Endothelial cell of umbilical vein (primary cell): Measurements from ENCODE around the gene ATG101. TPM values are rescaled to one million over a fixed set of nuclear protein-coding genes. Genes with fewer than 3 reads are reported as not detected.
"Not testable (repeated sequence)": the region's sequence is repeated elsewhere in the genome, so short reads cannot be mapped to it uniquely, and the experiment has no call there.

Experiments used
- BruUV-seq: library from RNA; stranded (reverse); fragments of 400-500 nt; replicated peaks from 2 replicates; lab custom pipeline; 2021; lab: Mats Ljungman, UMichigan
- CTCF ChIA-PET: fragments of 300-600, 350-600 bp; sonication (Branson Sonifier 250); formaldehyde crosslinking; loops from one replicate; lab custom pipeline; 2021; ENCODE audit warnings: antibody characterized with exemption, inconsistent platforms; lab: Charles Lee
- POLR2A ChIA-PET: fragments of 300-600, 350-600 bp; sonication (Branson Sonifier 250); formaldehyde crosslinking; loops from one replicate; lab custom pipeline; 2021; ENCODE audit warnings: antibody characterized with exemption, inconsistent platforms; lab: Charles Lee
- DNase-seq: peaks from one replicate; pipeline ENCODE4 v3.0.0-alpha.2; 2011; ENCODE audit warnings: low read depth, low spot score
- FAIRE-seq: peaks from 2 replicates; lab custom pipeline; 2011; peaks lifted over from hg19 to GRCh38; lab: Jason Lieb, UNC
- H2AFZ ChIP-seq: 2 replicates; pipeline ENCODE4 v1.6.0; 2012; ENCODE audit warnings: low read depth, low read length, control low read depth, inconsistent platforms
- H3K27ac ChIP-seq: 2 replicates; pipeline ENCODE4 v1.5.1; 2011; ENCODE audit warnings: low read depth, mild to moderate bottlenecking, control low read depth, low read length, moderate library complexity; ENCODE audit not compliant: insufficient read depth
- H3K27me3 ChIP-seq, 2 experiments: 2 replicates each; pipeline versions ENCODE4 v1.6.0 to v1.6.1; 2011; ENCODE audit warnings: low read length in 2 of 2, mixed read lengths in 1 of 2; ENCODE audit not compliant: control insufficient read depth in 2 of 2, insufficient read depth in 2 of 2
- H3K36me3 ChIP-seq, 2 experiments: 2 replicates in 1 of 2; 3 replicates in 1 of 2; pipeline ENCODE4 v1.5.1; 2011; ENCODE audit warnings: low read length in 2 of 2, mild to moderate bottlenecking in 1 of 2, moderate library complexity in 1 of 2; ENCODE audit not compliant: control insufficient read depth in 2 of 2, insufficient read depth in 2 of 2; ENCODE audit errors: extremely low read depth in 1 of 2
- H3K4me1 ChIP-seq: 3 replicates; pipeline ENCODE4 v1.5.1; 2011; ENCODE audit warnings: mild to moderate bottlenecking, low read length; ENCODE audit not compliant: control insufficient read depth, insufficient read depth; ENCODE audit errors: extremely low read depth
- H3K4me2 ChIP-seq: 2 replicates; pipeline ENCODE4 v1.6.1; 2011; ENCODE audit warnings: low read length, control low read depth, mixed read lengths; ENCODE audit not compliant: insufficient read depth
- H3K4me3 ChIP-seq, 3 experiments: fragments of 200-600 bp in 1 of 3; sonication (generic), shearing (Covaris generic) in 1 of 3; replicated peaks in 1 of 3; 2 replicates each; pipeline ENCODE4 v1.5.1; 2011 to 2016; ENCODE audit warnings: control low read depth in 3 of 3, low read length in 3 of 3, mild to moderate bottlenecking in 2 of 3, inconsistent platforms in 1 of 3, low read depth in 1 of 3, moderate library complexity in 1 of 3; ENCODE audit not compliant: insufficient read depth in 1 of 3
- H3K79me2 ChIP-seq: 2 replicates; pipeline ENCODE4 v1.6.0; 2012; ENCODE audit warnings: low read length, inconsistent platforms; ENCODE audit not compliant: control insufficient read depth, insufficient read depth
- H3K9ac ChIP-seq: replicated peaks from 2 replicates; pipeline ENCODE3; 2011; ENCODE audit warnings: low read length, control low read depth; ENCODE audit not compliant: insufficient read depth; ENCODE audit errors: extremely low read depth
- H3K9me1 ChIP-seq: replicated peaks from 3 replicates; pipeline ENCODE4 v1.6.0; 2011; ENCODE audit warnings: mild to moderate bottlenecking, low read length; ENCODE audit not compliant: control insufficient read depth, insufficient read depth; ENCODE audit errors: extremely low read depth
- H3K9me3 ChIP-seq: replicated peaks from 2 replicates; pipeline ENCODE4 v1.5.1; 2012; ENCODE audit warnings: low read length, inconsistent platforms; ENCODE audit not compliant: control insufficient read depth, insufficient read depth
- H4K20me1 ChIP-seq: replicated peaks from 2 replicates; pipeline ENCODE3; 2011; ENCODE audit warnings: mild to moderate bottlenecking, low read length; ENCODE audit not compliant: control insufficient read depth, insufficient read depth; ENCODE audit errors: extremely low read depth
- EZH2 ChIP-seq: IDR thresholded peaks from 2 replicates; pipeline ENCODE4 v1.6.1; 2012; ENCODE audit warnings: borderline replicate concordance, low read depth, mild to moderate bottlenecking, moderate library complexity, low read length, inconsistent platforms; ENCODE audit not compliant: severe bottlenecking
- FOS ChIP-seq: IDR thresholded peaks from 2 replicates; pipeline ENCODE4 v1.6.1; 2011; ENCODE audit warnings: mild to moderate bottlenecking, low read length, moderate library complexity, borderline replicate concordance; ENCODE audit not compliant: insufficient read depth
- GATA2 ChIP-seq: IDR thresholded peaks from 2 replicates; pipeline ENCODE4 v1.7.0; 2011; ENCODE audit warnings: low read depth, mild to moderate bottlenecking, moderate library complexity, mixed read lengths, low read length; ENCODE audit not compliant: insufficient read length, insufficient read depth
- JUN ChIP-seq: IDR thresholded peaks from 2 replicates; pipeline ENCODE4 v1.6.1; 2011; ENCODE audit warnings: borderline replicate concordance, low read depth; ENCODE audit not compliant: insufficient read length, insufficient read depth
- MAX ChIP-seq: IDR thresholded peaks from 2 replicates; pipeline ENCODE4 v1.6.1; 2011; ENCODE audit not compliant: insufficient read depth, insufficient read length
- MYC ChIP-seq: IDR thresholded peaks from one replicate; pipeline ENCODE4 v1.6.1; 2011; ENCODE audit warnings: mild to moderate bottlenecking, low read depth, low read length
- POLR2A ChIP-seq: IDR thresholded peaks from 2 replicates; pipeline ENCODE4 v1.6.1; 2012; ENCODE audit warnings: low read depth, mild to moderate bottlenecking, control low read depth, low read length
- POLR2AphosphoS5 ChIP-seq: IDR thresholded peaks from 2 replicates; pipeline ENCODE4 v1.6.1; 2012; ENCODE audit warnings: low read depth, mild to moderate bottlenecking, control low read depth, low read length, moderate library complexity; ENCODE audit not compliant: insufficient read depth
- dilution Hi-C: fragments of 300-500 bp; cut with MboI; formaldehyde crosslinking; loops from one replicate; pipeline ENCODE4 v1.15.0; 2019; ENCODE audit warnings: low sequenced_read_pairs; ENCODE audit not compliant: extremely low pct_ligation_motif_present
- intact Hi-C: fragments of 100-400 bp; cut with micrococcal nuclease; formaldehyde crosslinking; loops from one replicate; pipeline ENCODE4 v1.10.0; 2022
- polyA plus RNA-seq, 4 experiments: library from polyadenylated mRNA; depleted of rRNA in 3 of 4; stranded (reverse) in 3 of 4; unstranded in 1 of 4; fragments of >200 nt; gene quantifications; 2 replicates each; pipeline versions ENCODE4 v1.2.1 to v1.2.3, GENCODE V29; 2011 to 2012; ENCODE audit warnings: missing spikeins in 1 of 4
- total RNA-seq: library from RNA; stranded (reverse); gene quantifications from 2 replicates; pipeline ENCODE4 v1.2.3, GENCODE V29; 2021
- TF ChIP-seq, protein P1 (sequence below), 2 donors: IDR thresholded peaks; 1 replicate in 1 of 2; 2 replicates in 1 of 2; pipeline ENCODE4 v1.5.1; 2011; ENCODE audit warnings: low read length in 2 of 2, mild to moderate bottlenecking in 2 of 2, moderate library complexity in 2 of 2, control low read depth in 1 of 2, inconsistent platforms in 1 of 2, low read depth in 1 of 2; ENCODE audit not compliant: insufficient read depth in 1 of 2; ENCODE audit errors: extremely low read depth in 1 of 2

ATG101 gene
- total and polyA plus RNA-seq, 2 donors (not counting 3 experiments of a cell fraction or from before 2014, with no cell fraction given) = 41.6 to 78.4 TPM

- Histone ChIP-seq H3K27me3 (peaks cover 0 to 3% of the 10 kb centered on the region in 2 experiments), H3K27ac (no peak overlapping the region), H3K9me3 (no peaks in the 10 kb centered on the region), H3K79me2 (no peaks in the 10 kb centered on the region), H3K36me3 (no peaks in the 10 kb centered on the region), H3K9ac (no peak overlapping the region), H3K4me3 (no peak overlapping the region), H3K9me1 (no peaks in the 10 kb centered on the region), H3K4me1 (no peaks in the 10 kb centered on the region), H4K20me1 (no peaks in the 10 kb centered on the region), H2AFZ (no peak overlapping the region), H3K4me2 (no peak overlapping the region)
- dilution Hi-C loops = no loop called here
- DNase-seq (no peak), FAIRE-seq (no peak)
- CTCF ChIA-PET = no interaction called here
- intact Hi-C loops = loop anchor here (2.0 kb wide), 1 partner anchor 70 kb away; no protein-coding TSS in a partner anchor
- no TSS peak for BruUV-seq
- POLR2A ChIA-PET = no interaction called here
- TF ChIP-seq, protein P1, sequence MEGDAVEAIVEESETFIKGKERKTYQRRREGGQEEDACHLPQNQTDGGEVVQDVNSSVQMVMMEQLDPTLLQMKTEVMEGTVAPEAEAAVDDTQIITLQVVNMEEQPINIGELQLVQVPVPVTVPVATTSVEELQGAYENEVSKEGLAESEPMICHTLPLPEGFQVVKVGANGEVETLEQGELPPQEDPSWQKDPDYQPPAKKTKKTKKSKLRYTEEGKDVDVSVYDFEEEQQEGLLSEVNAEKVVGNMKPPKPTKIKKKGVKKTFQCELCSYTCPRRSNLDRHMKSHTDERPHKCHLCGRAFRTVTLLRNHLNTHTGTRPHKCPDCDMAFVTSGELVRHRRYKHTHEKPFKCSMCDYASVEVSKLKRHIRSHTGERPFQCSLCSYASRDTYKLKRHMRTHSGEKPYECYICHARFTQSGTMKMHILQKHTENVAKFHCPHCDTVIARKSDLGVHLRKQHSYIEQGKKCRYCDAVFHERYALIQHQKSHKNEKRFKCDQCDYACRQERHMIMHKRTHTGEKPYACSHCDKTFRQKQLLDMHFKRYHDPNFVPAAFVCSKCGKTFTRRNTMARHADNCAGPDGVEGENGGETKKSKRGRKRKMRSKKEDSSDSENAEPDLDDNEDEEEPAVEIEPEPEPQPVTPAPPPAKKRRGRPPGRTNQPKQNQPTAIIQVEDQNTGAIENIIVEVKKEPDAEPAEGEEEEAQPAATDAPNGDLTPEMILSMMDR (IDR thresholded peaks at IDR 0.05; ENCODE audit: extremely low read depth in 1 of 2, insufficient read depth in 1 of 2, low read depth in 1 of 2, low read length in 2 of 2) = no peak
- TF ChIP-seq GATA2 (no peak), POLR2A (no peak), EZH2 (no peak), JUN (no peak), MAX (no peak), POLR2AphosphoS5 (no peak), MYC (no peak), FOS (no peak)
These were observed 27.4 kb downstream of the ATG101 start for GRCh38 chr12:52097045-52097666.

DNA sequence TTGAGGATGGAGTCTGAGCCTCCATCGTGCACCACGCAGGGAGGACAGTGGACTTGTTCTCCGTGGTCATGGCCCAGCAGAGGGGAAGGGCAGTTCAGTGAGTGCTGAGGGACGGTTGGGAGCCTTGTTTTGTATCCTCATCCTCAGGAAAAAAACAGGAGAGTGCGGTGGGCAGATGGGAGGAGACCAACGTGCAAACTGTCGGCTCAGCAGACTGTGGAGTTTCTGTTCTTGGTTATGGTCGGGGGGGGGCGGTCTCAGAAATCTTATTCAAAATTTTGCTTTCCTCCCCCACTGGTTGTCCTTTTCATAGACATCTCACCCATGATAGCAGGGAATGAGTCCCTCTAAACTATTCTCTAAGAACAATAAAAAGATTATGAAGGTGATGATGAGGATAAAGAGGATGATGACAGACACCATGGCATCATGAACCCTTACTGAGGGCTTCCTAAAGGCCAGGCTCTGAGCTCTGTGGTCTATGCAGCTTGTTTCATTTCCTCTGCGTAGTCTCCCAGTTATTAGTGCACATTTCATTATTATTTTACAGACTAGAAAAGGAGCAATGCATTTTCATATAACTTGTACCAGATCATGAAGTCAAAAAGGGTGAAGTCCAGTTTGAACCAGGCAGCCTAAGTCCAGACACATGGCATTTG, 34.8 kb downstream of the ATG101 start:
- H2AFZ ChIP-seq, FAIRE-seq, H3K79me2 ChIP-seq, DNase-seq, H3K27ac ChIP-seq, dilution Hi-C loops, H3K9ac ChIP-seq, H3K4me3 ChIP-seq, H3K27me3 ChIP-seq, BruUV-seq, H3K9me3 ChIP-seq, H3K9me1 ChIP-seq, H3K4me1 ChIP-seq, POLR2A ChIA-PET, H3K4me2 ChIP-seq, H3K36me3 ChIP-seq, H4K20me1 ChIP-seq: not testable (repeated sequence)
- CTCF ChIA-PET = interaction anchor here (0.9 to 2.0 kb wide), 5 partner anchors 13 to 79 kb away, joined by 3 to 8 read pairs (median 3); no protein-coding TSS in a partner anchor
- intact Hi-C loops = loop anchor here (2.0 kb wide), 1 partner anchor 54 kb away; the partner anchor contains the start of gene NR4A1
